WTC11 (cell line): ENCODE measurements around the gene TMEM187. TPM values are rescaled to one million over a fixed set of nuclear protein-coding genes. Genes with fewer than 3 reads are reported as not detected.

Source experiments
- ATAC-seq: fragments of 200-7000 bp; cut with Tn5 transposase; 2 replicates; pipeline ENCODE4 v1.10.0; 2021; ENCODE audit warnings: mild to moderate bottlenecking, moderate library complexity
- CTCF ChIA-PET: fragments of 300-600 bp; sonication (Branson Sonifier 250); formaldehyde crosslinking; loops from one replicate; lab custom pipeline; 2021; ENCODE audit warnings: antibody characterized with exemption; lab: Charles Lee
- POLR2A ChIA-PET: fragments of 350-600 bp; sonication (Branson Sonifier 250); formaldehyde crosslinking; loops from one replicate; lab custom pipeline; 2021; ENCODE audit warnings: antibody characterized with exemption; lab: Charles Lee
- DNase-seq: peaks from one replicate; pipeline ENCODE4 v3.0.0; 2021; ENCODE audit warnings: low spot score
- H3K27ac Mint-ChIP-seq: 2 replicates; pipeline ENCODE4 v1.8.0; 2021; ENCODE audit warnings: mixed read lengths
- H3K27me3 Mint-ChIP-seq: 2 replicates; pipeline ENCODE4 v1.8.0; 2021; ENCODE audit warnings: low read depth, mild to moderate bottlenecking, moderate library complexity, mixed read lengths
- H3K36me3 Mint-ChIP-seq: 2 replicates; pipeline ENCODE4 v1.8.0; 2021; ENCODE audit warnings: mixed read lengths
- H3K4me1 Mint-ChIP-seq: 2 replicates; pipeline ENCODE4 v1.8.0; 2022; ENCODE audit warnings: mixed read lengths
- H3K4me3 Mint-ChIP-seq: 2 replicates; pipeline ENCODE4 v1.8.0; 2021; ENCODE audit warnings: mild to moderate bottlenecking, moderate library complexity, mixed read lengths
- H3K9me3 Mint-ChIP-seq: 2 replicates; pipeline ENCODE4 v1.8.0; 2021; ENCODE audit warnings: mixed read lengths
- ATF1 ChIP-seq: sonication (generic); formaldehyde crosslinking; IDR thresholded peaks from 2 replicates; pipeline ENCODE4 v1.8.1; 2023; ENCODE audit warnings: mild to moderate bottlenecking, moderate library complexity, missing genetic modification reagents
- CREM ChIP-seq: sonication (generic); formaldehyde crosslinking; IDR thresholded peaks from 2 replicates; pipeline ENCODE4 v1.8.1; 2022; ENCODE audit warnings: mild to moderate bottlenecking, missing genetic modification reagents, moderate library complexity
- GTF2I ChIP-seq: fragments of 250-450 bp; sonication (Bioruptor Pico); conservative IDR thresholded peaks from 2 replicates; pipeline ENCODE4 v1.4.0; 2021; ENCODE audit warnings: mild to moderate bottlenecking
- IRF2 ChIP-seq: sonication (generic); formaldehyde crosslinking; IDR thresholded peaks from 2 replicates; pipeline ENCODE4 v1.8.0; 2022; ENCODE audit warnings: low read depth, missing genetic modification reagents, borderline replicate concordance
- JUN ChIP-seq: sonication (generic); formaldehyde crosslinking; IDR thresholded peaks from 2 replicates; pipeline ENCODE4 v1.8.0; 2023; ENCODE audit warnings: mild to moderate bottlenecking, missing genetic modification reagents
- OVOL2 ChIP-seq: fragments of 250-450 bp; sonication (Bioruptor Pico); IDR thresholded peaks from 2 replicates; pipeline ENCODE4 v1.9.0; 2021; ENCODE audit warnings: mild to moderate bottlenecking, borderline replicate concordance
- TCF7 ChIP-seq: sonication (generic); formaldehyde crosslinking; IDR thresholded peaks from 2 replicates; pipeline ENCODE4 v1.8.0; 2022; ENCODE audit warnings: mild to moderate bottlenecking, low read depth, missing genetic modification reagents, moderate library complexity
- ZNF219 ChIP-seq: sonication (generic); formaldehyde crosslinking; IDR thresholded peaks from 2 replicates; pipeline ENCODE4 v1.8.0; 2023; ENCODE audit warnings: missing genetic modification reagents, mild to moderate bottlenecking, borderline replicate concordance
- ZNF232 ChIP-seq: sonication (generic); formaldehyde crosslinking; IDR thresholded peaks from 2 replicates; pipeline ENCODE4 v1.8.0; 2022; ENCODE audit warnings: mild to moderate bottlenecking, missing genetic modification reagents
- ZNF263 ChIP-seq: sonication (generic); formaldehyde crosslinking; IDR thresholded peaks from 2 replicates; pipeline ENCODE4 v1.8.1; 2022; ENCODE audit warnings: low read depth, mild to moderate bottlenecking, moderate library complexity, missing genetic modification reagents
- total RNA-seq: library from RNA; stranded (reverse); gene quantifications from 3 replicates; pipeline ENCODE4 v1.2.3, GENCODE V29; 2021
- TF ChIP-seq, protein P1 (sequence below): sonication (generic); formaldehyde crosslinking; conservative IDR thresholded peaks from 2 replicates; pipeline ENCODE4 v1.8.1; 2022; ENCODE audit warnings: mild to moderate bottlenecking, missing genetic modification reagents
- TF ChIP-seq, protein P2 (sequence below): fragments of 250-450 bp; sonication (Bioruptor Pico); IDR thresholded peaks from 2 replicates; pipeline ENCODE4 v1.9.0; 2021; ENCODE audit warnings: moderate library complexity, mild to moderate bottlenecking, inconsistent platforms, borderline replicate concordance
- TF ChIP-seq, protein P3 (sequence below): fragments of 250-450 bp; sonication (Bioruptor Pico); IDR thresholded peaks from 2 replicates; pipeline ENCODE4 v1.9.0; 2021; ENCODE audit warnings: mild to moderate bottlenecking
- TF ChIP-seq, protein P4 (sequence below): sonication (generic); formaldehyde crosslinking; IDR thresholded peaks from 2 replicates; pipeline ENCODE4 v1.8.1; 2022; ENCODE audit warnings: mild to moderate bottlenecking, missing genetic modification reagents, moderate library complexity, borderline replicate concordance
- TF ChIP-seq, protein P5 (sequence below): sonication (generic); formaldehyde crosslinking; IDR thresholded peaks from 2 replicates; pipeline ENCODE4 v1.8.0; 2023; ENCODE audit warnings: missing genetic modification reagents
- TF ChIP-seq, protein P6 (sequence below): sonication (generic); formaldehyde crosslinking; IDR thresholded peaks from 2 replicates; pipeline ENCODE4 v1.8.1; 2022; ENCODE audit warnings: mild to moderate bottlenecking, moderate library complexity, missing genetic modification reagents
- TF ChIP-seq, protein P7 (sequence below): sonication (generic); formaldehyde crosslinking; IDR thresholded peaks from 2 replicates; pipeline ENCODE4 v1.8.0; 2022; ENCODE audit warnings: mild to moderate bottlenecking, missing genetic modification reagents
- TF ChIP-seq, protein P8 (sequence below): sonication (generic); formaldehyde crosslinking; IDR thresholded peaks from 2 replicates; pipeline ENCODE4 v1.8.0; 2022; ENCODE audit warnings: mild to moderate bottlenecking, missing genetic modification reagents
- TF ChIP-seq, protein P9 (sequence below): sonication (generic); formaldehyde crosslinking; IDR thresholded peaks from 2 replicates; pipeline ENCODE4 v1.8.0; 2023; ENCODE audit warnings: missing genetic modification reagents, mild to moderate bottlenecking, borderline replicate concordance
- TF ChIP-seq, protein P10 (sequence below): sonication (generic); formaldehyde crosslinking; IDR thresholded peaks from 2 replicates; pipeline ENCODE4 v1.8.1; 2022; ENCODE audit warnings: missing genetic modification reagents, borderline replicate concordance

Gene TMEM187
- total RNA-seq, 1 experiment from 2014 or later, result 8.4 TPM

DNA sequence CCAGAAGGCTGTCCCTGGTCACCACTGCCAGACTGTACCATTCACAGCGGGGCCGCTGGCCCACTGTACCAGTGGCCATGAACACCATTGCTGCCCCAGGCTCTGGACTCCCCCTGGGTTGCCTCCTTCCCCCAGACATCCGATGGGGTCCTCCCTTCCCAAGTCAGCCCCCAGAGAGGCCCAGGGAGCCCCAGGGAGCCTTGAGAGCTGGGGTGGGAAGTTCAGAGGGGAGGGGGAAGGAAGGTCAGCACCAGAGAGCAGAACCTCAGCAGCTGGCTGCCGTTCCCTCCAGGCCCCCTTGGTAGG lies 46.0 kb upstream of the TMEM187 start:
- Mint-ChIP-seq H3K9me3 (no peaks in the 10 kb centered on the region), H3K4me1 (peaks cover 28% of the 10 kb centered on the region), H3K27me3 (no peaks in the 10 kb centered on the region), H3K36me3 (peaks cover 2% of the 10 kb centered on the region), H3K4me3 (peak overlapping the region; percentile 79), H3K27ac (0 out of 2 replicates have a peak overlapping the region, but pooled peaks have one; percentile 45)
- TF ChIP-seq, protein P1, sequence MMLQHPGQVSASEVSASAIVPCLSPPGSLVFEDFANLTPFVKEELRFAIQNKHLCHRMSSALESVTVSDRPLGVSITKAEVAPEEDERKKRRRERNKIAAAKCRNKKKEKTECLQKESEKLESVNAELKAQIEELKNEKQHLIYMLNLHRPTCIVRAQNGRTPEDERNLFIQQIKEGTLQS (CRISPR knock-in tag), result no peak
- TF ChIP-seq, protein P2, sequence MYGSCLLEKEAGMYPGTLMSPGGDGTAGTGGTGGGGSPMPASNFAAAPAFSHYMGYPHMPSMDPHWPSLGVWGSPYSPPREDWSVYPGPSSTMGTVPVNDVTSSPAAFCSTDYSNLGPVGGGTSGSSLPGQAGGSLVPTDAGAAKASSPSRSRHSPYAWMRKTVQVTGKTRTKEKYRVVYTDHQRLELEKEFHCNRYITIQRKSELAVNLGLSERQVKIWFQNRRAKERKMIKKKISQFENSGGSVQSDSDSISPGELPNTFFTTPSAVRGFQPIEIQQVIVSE (CRISPR knock-in tag), result no peak
- TF ChIP-seq IRF2 (no peak), CREM (CRISPR knock-in tag) (no peak), ATF1 (CRISPR knock-in tag) (no peak), ZNF232 (CRISPR knock-in tag) (no peak), OVOL2 (no peak)
- TF ChIP-seq, protein P3, sequence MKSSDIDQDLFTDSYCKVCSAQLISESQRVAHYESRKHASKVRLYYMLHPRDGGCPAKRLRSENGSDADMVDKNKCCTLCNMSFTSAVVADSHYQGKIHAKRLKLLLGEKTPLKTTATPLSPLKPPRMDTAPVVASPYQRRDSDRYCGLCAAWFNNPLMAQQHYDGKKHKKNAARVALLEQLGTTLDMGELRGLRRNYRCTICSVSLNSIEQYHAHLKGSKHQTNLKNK (CRISPR knock-in tag), result no peak
- TF ChIP-seq, protein P4, sequence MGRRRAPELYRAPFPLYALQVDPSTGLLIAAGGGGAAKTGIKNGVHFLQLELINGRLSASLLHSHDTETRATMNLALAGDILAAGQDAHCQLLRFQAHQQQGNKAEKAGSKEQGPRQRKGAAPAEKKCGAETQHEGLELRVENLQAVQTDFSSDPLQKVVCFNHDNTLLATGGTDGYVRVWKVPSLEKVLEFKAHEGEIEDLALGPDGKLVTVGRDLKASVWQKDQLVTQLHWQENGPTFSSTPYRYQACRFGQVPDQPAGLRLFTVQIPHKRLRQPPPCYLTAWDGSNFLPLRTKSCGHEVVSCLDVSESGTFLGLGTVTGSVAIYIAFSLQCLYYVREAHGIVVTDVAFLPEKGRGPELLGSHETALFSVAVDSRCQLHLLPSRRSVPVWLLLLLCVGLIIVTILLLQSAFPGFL (CRISPR knock-in tag), result no peak
- TF ChIP-seq, protein P5, sequence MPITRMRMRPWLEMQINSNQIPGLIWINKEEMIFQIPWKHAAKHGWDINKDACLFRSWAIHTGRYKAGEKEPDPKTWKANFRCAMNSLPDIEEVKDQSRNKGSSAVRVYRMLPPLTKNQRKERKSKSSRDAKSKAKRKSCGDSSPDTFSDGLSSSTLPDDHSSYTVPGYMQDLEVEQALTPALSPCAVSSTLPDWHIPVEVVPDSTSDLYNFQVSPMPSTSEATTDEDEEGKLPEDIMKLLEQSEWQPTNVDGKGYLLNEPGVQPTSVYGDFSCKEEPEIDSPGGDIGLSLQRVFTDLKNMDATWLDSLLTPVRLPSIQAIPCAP (CRISPR knock-in tag), result no peak
- TF ChIP-seq, protein P6, sequence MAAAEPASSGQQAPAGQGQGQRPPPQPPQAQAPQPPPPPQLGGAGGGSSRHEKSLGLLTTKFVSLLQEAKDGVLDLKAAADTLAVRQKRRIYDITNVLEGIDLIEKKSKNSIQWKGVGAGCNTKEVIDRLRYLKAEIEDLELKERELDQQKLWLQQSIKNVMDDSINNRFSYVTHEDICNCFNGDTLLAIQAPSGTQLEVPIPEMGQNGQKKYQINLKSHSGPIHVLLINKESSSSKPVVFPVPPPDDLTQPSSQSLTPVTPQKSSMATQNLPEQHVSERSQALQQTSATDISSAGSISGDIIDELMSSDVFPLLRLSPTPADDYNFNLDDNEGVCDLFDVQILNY (CRISPR knock-in tag), result no peak
- TF ChIP-seq, protein P7, sequence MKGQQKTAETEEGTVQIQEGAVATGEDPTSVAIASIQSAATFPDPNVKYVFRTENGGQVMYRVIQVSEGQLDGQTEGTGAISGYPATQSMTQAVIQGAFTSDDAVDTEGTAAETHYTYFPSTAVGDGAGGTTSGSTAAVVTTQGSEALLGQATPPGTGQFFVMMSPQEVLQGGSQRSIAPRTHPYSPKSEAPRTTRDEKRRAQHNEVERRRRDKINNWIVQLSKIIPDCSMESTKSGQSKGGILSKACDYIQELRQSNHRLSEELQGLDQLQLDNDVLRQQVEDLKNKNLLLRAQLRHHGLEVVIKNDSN (CRISPR knock-in tag), result no peak
- CTCF ChIA-PET, result interaction anchor here (1.1 to 6.9 kb wide), 7 partner anchors 9 to 200 kb away, joined by 3 to 116 read pairs (median 6); partner anchors contain the start of genes NAA10 and RENBP
- DNase-seq (no peak), ATAC-seq (no peak)
- POLR2A ChIA-PET, result interaction anchor here (0.8 to 1.7 kb wide), 7 partner anchors 9 to 200 kb away, joined by 3 to 8 read pairs (median 4); no protein-coding TSS in a partner anchor

DNA sequence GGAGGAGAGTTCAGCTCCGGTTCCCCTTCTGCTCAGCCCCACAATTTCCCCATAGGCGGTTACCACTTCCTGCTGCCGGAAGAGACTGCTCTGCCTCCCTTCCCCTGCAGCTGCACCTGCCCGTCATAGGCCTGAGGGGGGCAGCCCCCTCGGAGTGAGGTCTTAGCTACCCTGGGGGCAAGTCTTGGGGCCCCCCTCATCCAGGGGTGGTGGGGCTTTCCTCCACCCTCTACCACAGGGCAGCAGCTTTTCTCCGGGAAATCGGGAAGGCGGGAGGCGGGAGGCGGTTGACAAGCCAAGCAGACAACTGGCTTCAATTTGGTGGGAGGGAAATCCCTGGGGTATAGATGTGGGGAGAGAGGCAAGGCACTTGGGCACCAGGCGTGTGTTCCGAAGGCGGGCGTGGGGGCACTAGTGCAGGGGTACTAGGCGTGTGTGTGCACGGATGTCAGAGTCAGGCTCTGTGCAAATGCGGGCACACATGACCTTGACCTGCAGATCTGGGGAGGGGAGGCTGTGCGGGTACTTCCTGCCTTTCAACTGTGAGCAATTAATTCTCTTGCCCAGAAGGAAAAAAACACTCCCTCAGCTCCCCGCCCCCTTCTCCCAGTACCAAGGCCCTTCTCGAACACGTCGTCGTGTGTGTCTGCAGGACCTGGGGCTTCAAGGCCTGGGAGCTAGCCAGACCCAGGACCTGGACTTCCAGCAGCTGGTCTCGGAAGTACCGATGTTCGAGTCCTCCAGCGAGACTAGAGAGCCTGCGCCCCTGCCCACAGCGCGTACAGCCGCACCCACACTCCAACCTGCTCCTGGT lies 45.5 kb upstream of the TMEM187 start:
- ATAC-seq, result no peak
- H3K36me3 Mint-ChIP-seq, result peaks cover 6% of the 10 kb centered on the region
- peak overlapping the region; percentile 78 for H3K27ac Mint-ChIP-seq
- H3K4me3 Mint-ChIP-seq, result peak overlapping the region; percentile 79
- no peaks in the 10 kb centered on the region for H3K27me3 Mint-ChIP-seq
- peaks cover 28% of the 10 kb centered on the region for H3K4me1 Mint-ChIP-seq
- no peaks in the 10 kb centered on the region for H3K9me3 Mint-ChIP-seq
- DNase-seq, result peak; percentile 43
- ChIA-PET CTCF (interaction anchor here (1.2 to 6.9 kb wide), 5 partner anchors 8 to 48 kb away, joined by 5 to 116 read pairs (median 6); partner anchors contain the start of genes NAA10 and RENBP), POLR2A (interaction anchor here (0.8 to 2.0 kb wide), 8 partner anchors 8 to 200 kb away, joined by 3 to 8 read pairs (median 5); partner anchors contain the start of gene RENBP)
- TF ChIP-seq ZNF263 (CRISPR knock-in tag), result no peak
- no peak for TF ChIP-seq JUN (CRISPR knock-in tag)
- TF ChIP-seq ZNF219, result no peak
- no peak for TF ChIP-seq GTF2I (CRISPR knock-in tag)
- TF ChIP-seq TCF7 (CRISPR knock-in tag), result no peak
- TF ChIP-seq, protein P8, sequence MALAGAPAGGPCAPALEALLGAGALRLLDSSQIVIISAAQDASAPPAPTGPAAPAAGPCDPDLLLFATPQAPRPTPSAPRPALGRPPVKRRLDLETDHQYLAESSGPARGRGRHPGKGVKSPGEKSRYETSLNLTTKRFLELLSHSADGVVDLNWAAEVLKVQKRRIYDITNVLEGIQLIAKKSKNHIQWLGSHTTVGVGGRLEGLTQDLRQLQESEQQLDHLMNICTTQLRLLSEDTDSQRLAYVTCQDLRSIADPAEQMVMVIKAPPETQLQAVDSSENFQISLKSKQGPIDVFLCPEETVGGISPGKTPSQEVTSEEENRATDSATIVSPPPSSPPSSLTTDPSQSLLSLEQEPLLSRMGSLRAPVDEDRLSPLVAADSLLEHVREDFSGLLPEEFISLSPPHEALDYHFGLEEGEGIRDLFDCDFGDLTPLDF, result no peak
- TF ChIP-seq, protein P1 (CRISPR knock-in tag), result no peak
- TF ChIP-seq, protein P9, sequence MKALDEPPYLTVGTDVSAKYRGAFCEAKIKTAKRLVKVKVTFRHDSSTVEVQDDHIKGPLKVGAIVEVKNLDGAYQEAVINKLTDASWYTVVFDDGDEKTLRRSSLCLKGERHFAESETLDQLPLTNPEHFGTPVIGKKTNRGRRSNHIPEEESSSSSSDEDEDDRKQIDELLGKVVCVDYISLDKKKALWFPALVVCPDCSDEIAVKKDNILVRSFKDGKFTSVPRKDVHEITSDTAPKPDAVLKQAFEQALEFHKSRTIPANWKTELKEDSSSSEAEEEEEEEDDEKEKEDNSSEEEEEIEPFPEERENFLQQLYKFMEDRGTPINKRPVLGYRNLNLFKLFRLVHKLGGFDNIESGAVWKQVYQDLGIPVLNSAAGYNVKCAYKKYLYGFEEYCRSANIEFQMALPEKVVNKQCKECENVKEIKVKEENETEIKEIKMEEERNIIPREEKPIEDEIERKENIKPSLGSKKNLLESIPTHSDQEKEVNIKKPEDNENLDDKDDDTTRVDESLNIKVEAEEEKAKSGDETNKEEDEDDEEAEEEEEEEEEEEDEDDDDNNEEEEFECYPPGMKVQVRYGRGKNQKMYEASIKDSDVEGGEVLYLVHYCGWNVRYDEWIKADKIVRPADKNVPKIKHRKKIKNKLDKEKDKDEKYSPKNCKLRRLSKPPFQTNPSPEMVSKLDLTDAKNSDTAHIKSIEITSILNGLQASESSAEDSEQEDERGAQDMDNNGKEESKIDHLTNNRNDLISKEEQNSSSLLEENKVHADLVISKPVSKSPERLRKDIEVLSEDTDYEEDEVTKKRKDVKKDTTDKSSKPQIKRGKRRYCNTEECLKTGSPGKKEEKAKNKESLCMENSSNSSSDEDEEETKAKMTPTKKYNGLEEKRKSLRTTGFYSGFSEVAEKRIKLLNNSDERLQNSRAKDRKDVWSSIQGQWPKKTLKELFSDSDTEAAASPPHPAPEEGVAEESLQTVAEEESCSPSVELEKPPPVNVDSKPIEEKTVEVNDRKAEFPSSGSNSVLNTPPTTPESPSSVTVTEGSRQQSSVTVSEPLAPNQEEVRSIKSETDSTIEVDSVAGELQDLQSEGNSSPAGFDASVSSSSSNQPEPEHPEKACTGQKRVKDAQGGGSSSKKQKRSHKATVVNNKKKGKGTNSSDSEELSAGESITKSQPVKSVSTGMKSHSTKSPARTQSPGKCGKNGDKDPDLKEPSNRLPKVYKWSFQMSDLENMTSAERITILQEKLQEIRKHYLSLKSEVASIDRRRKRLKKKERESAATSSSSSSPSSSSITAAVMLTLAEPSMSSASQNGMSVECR (CRISPR knock-in tag), result no peak
- TF ChIP-seq, protein P10, sequence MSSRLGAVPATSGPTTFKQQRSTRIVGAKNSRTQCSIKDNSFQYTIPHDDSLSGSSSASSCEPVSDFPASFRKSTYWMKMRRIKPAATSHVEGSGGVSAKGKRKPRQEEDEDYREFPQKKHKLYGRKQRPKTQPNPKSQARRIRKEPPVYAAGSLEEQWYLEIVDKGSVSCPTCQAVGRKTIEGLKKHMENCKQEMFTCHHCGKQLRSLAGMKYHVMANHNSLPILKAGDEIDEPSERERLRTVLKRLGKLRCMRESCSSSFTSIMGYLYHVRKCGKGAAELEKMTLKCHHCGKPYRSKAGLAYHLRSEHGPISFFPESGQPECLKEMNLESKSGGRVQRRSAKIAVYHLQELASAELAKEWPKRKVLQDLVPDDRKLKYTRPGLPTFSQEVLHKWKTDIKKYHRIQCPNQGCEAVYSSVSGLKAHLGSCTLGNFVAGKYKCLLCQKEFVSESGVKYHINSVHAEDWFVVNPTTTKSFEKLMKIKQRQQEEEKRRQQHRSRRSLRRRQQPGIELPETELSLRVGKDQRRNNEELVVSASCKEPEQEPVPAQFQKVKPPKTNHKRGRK (CRISPR knock-in tag), result no peak
